Left ventricle myocardium inferior (tissue), 1 donor: ENCODE results near the gene ARL6. TPM values are rescaled to one million over a fixed set of nuclear protein-coding genes. Genes with fewer than 3 reads are reported as not detected.

Experiments used
- DNase-seq: peaks from one replicate; pipeline ENCODE4 v3.0.0-alpha.2; 2020
- H3K27ac ChIP-seq: fragments of 200-600 bp; replicated peaks from 2 replicates; pipeline ENCODE4 v1.8.0; 2021
- H3K27me3 ChIP-seq: fragments of 200-600 bp; 2 replicates; pipeline ENCODE4 v1.8.0; 2021; ENCODE audit warnings: low read depth
- H3K36me3 ChIP-seq: fragments of 200-600 bp; 2 replicates; pipeline ENCODE4 v1.8.0; 2021
- H3K4me1 ChIP-seq: fragments of 200-600 bp; 2 replicates; pipeline ENCODE4 v1.8.0; 2021
- H3K4me3 ChIP-seq: fragments of 200-600 bp; 2 replicates; pipeline ENCODE4 v1.8.0; 2021; ENCODE audit warnings: mild to moderate bottlenecking, moderate library complexity
- H3K9me3 ChIP-seq: fragments of 200-600 bp; replicated peaks from 2 replicates; pipeline ENCODE4 v1.8.0; 2021
- intact Hi-C: fragments of 100-400 bp; cut with micrococcal nuclease; formaldehyde crosslinking; loops from one replicate; pipeline ENCODE4 v1.11.0; 2022
- total RNA-seq: library from RNA; stranded (reverse); fragmentation: NEBNext Ultra II Directional; extraction: Animal tissue kit (Norgen Biotek cat#: 25700); gene quantifications from one replicate; pipeline ENCODE4 v1.2.1, GENCODE V29; 2021
- TF ChIP-seq, protein P1 (sequence below): fragments of 200-600 bp; IDR thresholded peaks from 2 replicates; pipeline ENCODE4 v1.8.0; 2021; ENCODE audit warnings: antibody characterized with exemption, mild to moderate bottlenecking, borderline replicate concordance
- donor health status: DM: no; HTN: yes; CAD: no; lungs with severe emphysema.

Gene ARL6
- total RNA-seq, 1 donor from 2014 or later, result 3.8 TPM

DNA sequence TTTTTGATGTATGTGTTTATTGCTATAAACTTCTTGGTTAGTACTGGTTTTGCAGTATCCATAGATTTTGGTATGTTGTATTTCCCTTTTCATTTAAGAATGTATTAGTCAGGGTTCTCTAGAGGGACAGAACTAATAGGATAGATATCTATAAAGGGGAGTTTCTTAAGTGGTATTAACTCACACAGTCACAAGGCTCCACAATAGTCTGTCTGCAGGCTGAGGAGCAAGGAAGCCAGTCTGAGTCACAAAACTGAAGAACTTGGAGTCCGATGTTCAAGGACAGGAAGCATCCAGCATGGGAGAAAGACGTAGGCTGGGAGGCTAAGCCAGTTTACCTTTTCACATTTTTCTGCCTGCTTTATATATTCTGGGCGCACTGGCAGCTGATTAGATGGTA is 8.4 kb downstream of the ARL6 start:
- no peak overlapping the region for H3K27ac ChIP-seq
- H3K36me3 ChIP-seq, result peaks cover 27% of the 10 kb centered on the region
- peaks cover 14% of the 10 kb centered on the region for H3K9me3 ChIP-seq
- H3K27me3 ChIP-seq, result no peaks in the 10 kb centered on the region
- TF ChIP-seq, protein P1, sequence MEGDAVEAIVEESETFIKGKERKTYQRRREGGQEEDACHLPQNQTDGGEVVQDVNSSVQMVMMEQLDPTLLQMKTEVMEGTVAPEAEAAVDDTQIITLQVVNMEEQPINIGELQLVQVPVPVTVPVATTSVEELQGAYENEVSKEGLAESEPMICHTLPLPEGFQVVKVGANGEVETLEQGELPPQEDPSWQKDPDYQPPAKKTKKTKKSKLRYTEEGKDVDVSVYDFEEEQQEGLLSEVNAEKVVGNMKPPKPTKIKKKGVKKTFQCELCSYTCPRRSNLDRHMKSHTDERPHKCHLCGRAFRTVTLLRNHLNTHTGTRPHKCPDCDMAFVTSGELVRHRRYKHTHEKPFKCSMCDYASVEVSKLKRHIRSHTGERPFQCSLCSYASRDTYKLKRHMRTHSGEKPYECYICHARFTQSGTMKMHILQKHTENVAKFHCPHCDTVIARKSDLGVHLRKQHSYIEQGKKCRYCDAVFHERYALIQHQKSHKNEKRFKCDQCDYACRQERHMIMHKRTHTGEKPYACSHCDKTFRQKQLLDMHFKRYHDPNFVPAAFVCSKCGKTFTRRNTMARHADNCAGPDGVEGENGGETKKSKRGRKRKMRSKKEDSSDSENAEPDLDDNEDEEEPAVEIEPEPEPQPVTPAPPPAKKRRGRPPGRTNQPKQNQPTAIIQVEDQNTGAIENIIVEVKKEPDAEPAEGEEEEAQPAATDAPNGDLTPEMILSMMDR, result no peak
- intact Hi-C loops, result no loop called here
- DNase-seq, result no peak
- H3K4me1 ChIP-seq, result no peaks in the 10 kb centered on the region
- no peak overlapping the region for H3K4me3 ChIP-seq

DNA sequence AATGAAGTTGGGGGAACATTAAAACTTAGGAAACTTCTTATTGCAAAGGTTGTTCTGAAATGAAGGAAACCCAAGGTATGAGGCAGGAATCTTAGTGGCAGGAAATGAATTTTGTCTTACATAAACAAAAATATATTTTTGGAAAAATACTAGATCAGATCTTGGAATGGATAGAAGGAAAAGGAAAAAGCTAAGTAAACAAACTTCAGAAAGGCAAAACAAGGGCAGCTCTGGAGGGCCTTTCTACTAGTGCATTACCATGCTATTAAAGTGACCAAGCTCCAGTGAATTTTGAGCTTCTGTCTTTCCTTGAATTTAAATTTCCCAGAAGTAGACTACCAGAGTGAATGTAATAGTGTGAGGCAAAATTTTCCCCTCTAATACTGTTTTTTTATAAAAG is 13.6 kb downstream of the ARL6 start:
- Histone ChIP-seq H3K9me3 (no peaks in the 10 kb centered on the region), H3K4me3 (no peak overlapping the region), H3K27ac (no peak overlapping the region), H3K4me1 (no peaks in the 10 kb centered on the region), H3K36me3 (peaks cover 2% of the 10 kb centered on the region), H3K27me3 (no peaks in the 10 kb centered on the region)
- DNase-seq, result no peak
- TF ChIP-seq, protein P1, result no peak
- intact Hi-C loops, result no loop called here

DNA sequence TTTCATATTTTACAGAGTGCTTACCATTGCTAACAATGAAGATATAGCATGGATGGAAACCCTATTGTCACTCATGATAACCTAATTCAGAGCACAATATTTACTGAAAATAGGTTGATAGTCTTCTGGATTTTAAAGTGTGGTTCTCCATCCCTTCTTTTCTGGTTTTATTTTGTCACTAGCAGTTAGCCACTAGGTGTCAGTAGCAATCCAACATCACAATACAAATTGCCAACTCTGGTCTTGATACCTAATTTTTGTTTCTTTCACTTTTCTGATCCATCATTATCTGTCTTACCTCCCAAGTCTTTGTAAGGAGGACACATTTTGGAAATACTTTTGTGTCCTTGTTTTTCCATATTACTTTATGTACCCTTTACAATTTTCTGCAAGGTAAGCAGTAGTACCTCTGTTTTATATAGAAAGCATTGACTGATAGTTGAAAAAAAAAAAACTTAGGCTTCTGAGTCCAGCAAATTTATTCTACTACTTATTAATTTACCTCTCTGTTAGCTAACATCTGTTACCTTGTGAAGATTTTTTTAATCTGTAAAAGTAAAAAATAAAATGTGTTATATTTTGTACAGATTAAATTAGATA is 29.0 kb downstream of the ARL6 start:
- Histone ChIP-seq H3K4me3 (no peak overlapping the region), H3K9me3 (no peaks in the 10 kb centered on the region), H3K27me3 (no peaks in the 10 kb centered on the region), H3K36me3 (peaks cover 12% of the 10 kb centered on the region), H3K27ac (no peak overlapping the region), H3K4me1 (no peaks in the 10 kb centered on the region)
- intact Hi-C loops, result loop anchor here (2.0 to 10.0 kb wide), 2 partner anchors 141 to 229 kb away; no protein-coding TSS in a partner anchor
- no peak for DNase-seq
- TF ChIP-seq, protein P1, result peak; percentile 88

DNA sequence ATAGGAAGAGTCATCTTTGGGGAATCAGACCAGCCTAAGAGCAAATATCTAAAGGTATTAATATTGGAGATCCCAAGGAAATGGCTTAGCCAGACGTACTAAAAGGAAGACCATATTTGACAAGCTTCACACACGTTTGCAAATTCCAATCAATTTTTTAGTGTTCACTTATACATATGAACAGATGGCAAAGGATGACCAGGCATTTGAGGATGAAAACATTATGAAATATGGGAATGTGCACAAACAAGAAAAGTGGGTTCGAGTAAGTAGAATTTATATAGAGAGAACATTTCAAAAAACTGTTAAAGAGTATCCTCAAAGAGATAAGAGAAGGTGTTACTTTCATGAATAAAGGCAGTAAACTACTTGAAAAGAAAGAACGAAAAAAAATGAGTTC is 31.4 kb downstream of the ARL6 start:
- intact Hi-C loops, result loop anchor here (10.0 kb wide), 1 partner anchor 139 kb away; no protein-coding TSS in a partner anchor
- DNase-seq, result no peak

DNA sequence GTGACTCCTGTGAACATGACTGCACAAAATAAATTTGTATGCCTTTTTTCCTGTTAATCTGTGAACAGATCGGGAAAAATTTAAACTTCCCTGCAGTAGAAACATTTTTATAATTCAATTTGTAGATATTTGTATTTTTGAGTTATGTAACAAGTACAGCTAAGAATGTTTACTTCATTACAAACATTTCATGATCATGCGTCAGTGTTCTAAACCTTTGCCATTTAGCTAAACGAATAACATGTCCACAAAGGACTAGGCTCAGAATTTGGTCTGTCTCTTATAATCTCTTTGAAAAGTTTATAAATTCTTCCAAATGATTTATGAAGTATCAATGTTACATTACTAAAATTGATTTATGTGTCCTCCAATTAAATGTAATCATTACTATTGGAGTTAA is 39.9 kb downstream of the ARL6 start:
- peaks cover 8% of the 10 kb centered on the region for H3K36me3 ChIP-seq
- intact Hi-C loops, result no loop called here
- TF ChIP-seq, protein P1, result no peak
- no peaks in the 10 kb centered on the region for H3K4me1 ChIP-seq
- no peaks in the 10 kb centered on the region for H3K27me3 ChIP-seq
- no peak overlapping the region for H3K27ac ChIP-seq
- no peaks in the 10 kb centered on the region for H3K9me3 ChIP-seq
- no peak overlapping the region for H3K4me3 ChIP-seq
- no peak for DNase-seq

More for the DNA sequence above, 31.4 kb downstream of the ARL6 start:
- Histone ChIP-seq H3K27me3 (no peaks in the 10 kb centered on the region), H3K36me3 (peaks cover 10% of the 10 kb centered on the region), H3K27ac (no peak overlapping the region), H3K4me3 (no peak overlapping the region), H3K9me3 (no peaks in the 10 kb centered on the region), H3K4me1 (no peaks in the 10 kb centered on the region)
- TF ChIP-seq, protein P1, result no peak
